Mesendoderm (in vitro differentiated cells): ENCODE results near the gene MALAT1.

Experiments
- DNase-seq: peaks from one replicate; pipeline ENCODE4 v3.0.0; 2013
- H2AK5ac ChIP-seq: 2 replicates; pipeline ENCODE4 v1.6.1; 2013; ENCODE audit warnings: low read length, inconsistent platforms
- H2BK120ac ChIP-seq: 2 replicates; pipeline ENCODE4 v1.6.1; 2013; ENCODE audit warnings: low read depth, mild to moderate bottlenecking, low read length, moderate library complexity, mixed read lengths
- H2BK15ac ChIP-seq: replicated peaks from 2 replicates; pipeline ENCODE4 v1.6.1; 2013; ENCODE audit warnings: low read depth, mild to moderate bottlenecking, moderate library complexity
- H2BK5ac ChIP-seq: 2 replicates; pipeline ENCODE4 v1.6.1; 2013; ENCODE audit warnings: low read length, inconsistent platforms
- H3K18ac ChIP-seq: 2 replicates; pipeline ENCODE4 v1.6.1; 2013; ENCODE audit warnings: mild to moderate bottlenecking, low read length, mixed read lengths
- H3K23ac ChIP-seq: one replicate; pipeline ENCODE4 v1.6.1; 2013; ENCODE audit warnings: low read length
- H3K27ac ChIP-seq: 2 replicates; pipeline ENCODE4 v1.5.1; 2013; ENCODE audit warnings: low read depth, mild to moderate bottlenecking, inconsistent platforms, low read length, moderate library complexity
- H3K27me3 ChIP-seq: 2 replicates; pipeline ENCODE4 v1.6.1; 2013; ENCODE audit warnings: low read length, control low read depth, mild to moderate bottlenecking, inconsistent platforms; ENCODE audit not compliant: insufficient read depth, poor library complexity
- H3K36me3 ChIP-seq: 2 replicates; pipeline ENCODE4 v1.6.1; 2013; ENCODE audit warnings: low read length, inconsistent platforms; ENCODE audit not compliant: control insufficient read depth, insufficient read depth
- H3K4ac ChIP-seq: one replicate; pipeline ENCODE4 v1.6.1; 2013; ENCODE audit warnings: low read depth, mild to moderate bottlenecking, low read length, moderate library complexity
- H3K4me1 ChIP-seq: 2 replicates; pipeline ENCODE4 v1.6.1; 2013; ENCODE audit warnings: low read depth, low read length, inconsistent platforms; ENCODE audit not compliant: control insufficient read depth
- H3K4me2 ChIP-seq: 2 replicates; pipeline ENCODE4 v1.6.1; 2013; ENCODE audit warnings: low read length
- H3K4me3 ChIP-seq: 2 replicates; pipeline ENCODE4 v1.5.1; 2013; ENCODE audit warnings: mild to moderate bottlenecking, low read length
- H3K56ac ChIP-seq: one replicate; pipeline ENCODE4 v1.6.1; 2013; ENCODE audit warnings: low read length
- H3K79me1 ChIP-seq: 2 replicates; pipeline ENCODE4 v1.6.1; 2013; ENCODE audit warnings: low read length, inconsistent platforms
- H3K79me2 ChIP-seq: 2 replicates; pipeline ENCODE4 v1.6.1; 2013; ENCODE audit warnings: mild to moderate bottlenecking, low read length; ENCODE audit not compliant: control insufficient read depth, insufficient read depth
- H3K9ac ChIP-seq: 2 replicates; pipeline ENCODE4 v1.6.1; 2013; ENCODE audit warnings: low read length, inconsistent platforms
- H4K5ac ChIP-seq: one replicate; pipeline ENCODE4 v1.6.1; 2013; ENCODE audit warnings: low read length
- H4K8ac ChIP-seq: one replicate; pipeline ENCODE4 v1.6.1; 2013; ENCODE audit warnings: low read depth, mild to moderate bottlenecking, control low read depth, low read length, moderate library complexity
- WGBS: extraction: QIAGEN DNeasy Blood & Tissue Kit; methylation state at CpG from one replicate; pipeline ENCODE4 v1.1.7; 2013; ENCODE audit warnings: low lambda C conversion rate, missing lambda C conversion rate; ENCODE audit not compliant: insufficient coverage; ENCODE audit errors: extremely low coverage; 5-methylcytosine and 5-hydroxymethylcytosine counted together

MALAT1 gene

GRCh38 chr11:65549096-65549495, 50.3 kb downstream of the MALAT1 start:
- Histone ChIP-seq H3K36me3 (no peaks in the 10 kb centered on the region), H2BK15ac (no peak overlapping the region), H3K4me3 (no peak overlapping the region), H3K4me2 (no peak overlapping the region), H3K9ac (no peak overlapping the region), H2BK5ac (no peak overlapping the region), H2AK5ac (no peak overlapping the region), H3K4me1 (no peaks in the 10 kb centered on the region), H4K8ac (no peak overlapping the region), H3K27me3 (peaks cover 3% of the 10 kb centered on the region), H3K4ac (no peak overlapping the region), H4K5ac (no peak overlapping the region), H3K18ac (no peak overlapping the region), H3K79me1 (no peaks in the 10 kb centered on the region), H3K27ac (no peak overlapping the region), H3K56ac (no peak overlapping the region), H2BK120ac (no peak overlapping the region), H3K23ac (no peak overlapping the region), H3K79me2 (no peaks in the 10 kb centered on the region)
- no CpG with 5 or more reads among the region's 3 CpGs for WGBS
- no peak for DNase-seq

GRCh38 chr11:65551572-65552387, 52.9 kb downstream of the MALAT1 start:
- Histone ChIP-seq H2BK120ac (no peak overlapping the region), H3K79me2 (no peaks in the 10 kb centered on the region), H2BK5ac (no peak overlapping the region), H3K79me1 (no peaks in the 10 kb centered on the region), H3K23ac (no peak overlapping the region), H2BK15ac (no peak overlapping the region), H3K4ac (no peak overlapping the region), H3K4me3 (no peak overlapping the region), H3K27ac (no peak overlapping the region), H3K56ac (no peak overlapping the region), H4K5ac (no peak overlapping the region), H4K8ac (no peak overlapping the region), H3K9ac (no peak overlapping the region), H3K36me3 (no peaks in the 10 kb centered on the region), H3K27me3 (peaks cover 3% of the 10 kb centered on the region), H2AK5ac (no peak overlapping the region), H3K4me1 (no peaks in the 10 kb centered on the region), H3K4me2 (no peak overlapping the region), H3K18ac (no peak overlapping the region)
- WGBS = no CpG with 5 or more reads among the region's 17 CpGs
- DNase-seq = peak; percentile 49

- Histone ChIP-seq H4K5ac (no peak overlapping the region), H2AK5ac (no peak overlapping the region), H3K18ac (no peak overlapping the region), H3K27me3 (peaks cover under 1% of the 10 kb centered on the region), H4K8ac (no peak overlapping the region), H3K4me3 (no peak overlapping the region), H3K79me1 (no peaks in the 10 kb centered on the region), H3K27ac (no peak overlapping the region), H3K4ac (no peak overlapping the region), H3K23ac (no peak overlapping the region), H3K36me3 (no peaks in the 10 kb centered on the region), H3K4me2 (no peak overlapping the region), H2BK5ac (no peak overlapping the region), H3K4me1 (no peaks in the 10 kb centered on the region), H2BK120ac (no peak overlapping the region), H3K9ac (no peak overlapping the region), H3K79me2 (no peaks in the 10 kb centered on the region), H3K56ac (no peak overlapping the region), H2BK15ac (no peak overlapping the region)
- WGBS = no CpG with 5 or more reads among the region's 9 CpGs
- DNase-seq = peak; percentile 57
These were observed 53.6 kb downstream of the MALAT1 start for GRCh38 chr11:65552388-65552951.

- peak overlapping the region; percentile 31 for H3K4me2 ChIP-seq
- no peak overlapping the region for H2AK5ac ChIP-seq
- H4K5ac ChIP-seq = no peak overlapping the region
- peak overlapping the region; percentile 39 for H3K4ac ChIP-seq
- H3K56ac ChIP-seq = peak overlapping the region; percentile 83
- H3K4me1 ChIP-seq = no peaks in the 10 kb centered on the region
- H3K23ac ChIP-seq = no peak overlapping the region
- H3K27me3 ChIP-seq = no peaks in the 10 kb centered on the region
- no peak overlapping the region for H3K4me3 ChIP-seq
- H3K18ac ChIP-seq = peak overlapping the region; percentile 12
- no peak overlapping the region for H2BK120ac ChIP-seq
- no peaks in the 10 kb centered on the region for H3K79me1 ChIP-seq
- H3K27ac ChIP-seq = no peak overlapping the region
- no peaks in the 10 kb centered on the region for H3K36me3 ChIP-seq
- H4K8ac ChIP-seq = no peak overlapping the region
- H3K79me2 ChIP-seq = no peaks in the 10 kb centered on the region
- DNase-seq = peak; percentile 75
- no peak overlapping the region for H2BK15ac ChIP-seq
- peak overlapping the region; percentile 53 for H3K9ac ChIP-seq
- no peak overlapping the region for H2BK5ac ChIP-seq
- WGBS = no CpG with 5 or more reads among the region's 37 CpGs
These were observed 54.6 kb downstream of the MALAT1 start for GRCh38 chr11:65553301-65554001.

- Histone ChIP-seq H3K18ac (peak overlapping the region; percentile 12), H4K8ac (no peak overlapping the region), H3K79me2 (no peaks in the 10 kb centered on the region), H2AK5ac (no peak overlapping the region), H3K36me3 (no peaks in the 10 kb centered on the region), H3K27ac (no peak overlapping the region), H2BK5ac (no peak overlapping the region), H3K9ac (peak overlapping the region; percentile 53), H3K27me3 (no peaks in the 10 kb centered on the region), H3K4me2 (peak overlapping the region; percentile 31), H2BK120ac (no peak overlapping the region), H3K4me3 (no peak overlapping the region), H3K4ac (no peak overlapping the region), H3K56ac (peak overlapping the region; percentile 83), H3K23ac (no peak overlapping the region), H2BK15ac (no peak overlapping the region), H3K79me1 (no peaks in the 10 kb centered on the region), H3K4me1 (peaks cover 3% of the 10 kb centered on the region), H4K5ac (no peak overlapping the region)
- DNase-seq = no peak
- WGBS = no CpG with 5 or more reads among the region's 27 CpGs
These were observed 55.4 kb downstream of the MALAT1 start for GRCh38 chr11:65554057-65554818.
